ENCODE data around the gene PTPRO. TPM values are rescaled to one million over a fixed set of nuclear protein-coding genes. Genes with fewer than 3 reads are reported as not detected.
A peak's percentile ranks its signal among the peaks of the same experiment; 100 is the strongest.

Gene PTPRO
- total and polyA plus RNA-seq, 8 donors: 0.35 to 11.6 (median 0.68) TPM; not detected in 3

GRCh38 chr12:15405606-15406005 is 83.3 kb downstream of the PTPRO start:
- no peak for TF ChIP-seq POLR2AphosphoS5 (IDR thresholded peaks at IDR 0.05)
- TF ChIP-seq POLR2A (IDR thresholded peaks at IDR 0.05): no peak
- TF ChIP-seq EP300 (IDR thresholded peaks at IDR 0.05): no peak
- no peak for TF ChIP-seq CTCF (IDR thresholded peaks at IDR 0.05)
- no peak overlapping the region for H3K4me3 ChIP-seq
- intact Hi-C loops (cut with DNase I; ENCODE audit: low total_unique reads): no loop called here
- no peaks in the 10 kb centered on the region for H3K27me3 ChIP-seq
- H3K36me3 ChIP-seq: no peaks in the 10 kb centered on the region
- no peaks in the 10 kb centered on the region for H3K9me3 ChIP-seq
- no peak overlapping the region for H3K27ac ChIP-seq
- 83 to 91% (median 86%) methylated on average over 2 of the region's 2 CpGs for WGBS, 5 donors
- no peak for DNase-seq
- H3K4me1 ChIP-seq: no peaks in the 10 kb centered on the region

GRCh38 chr12:15407025-15407424 is 84.7 kb downstream of the PTPRO start:
- WGBS, 5 donors: 64 to 81% (median 75%) methylated on average over 2 of the region's 2 CpGs
- intact Hi-C loops (cut with DNase I; ENCODE audit: low total_unique reads): no loop called here
- H3K36me3 ChIP-seq: no peaks in the 10 kb centered on the region
- H3K27ac ChIP-seq: no peak overlapping the region
- no peaks in the 10 kb centered on the region for H3K9me3 ChIP-seq
- H3K4me1 ChIP-seq: no peaks in the 10 kb centered on the region
- TF ChIP-seq CTCF (IDR thresholded peaks at IDR 0.05) (no peak), POLR2A (IDR thresholded peaks at IDR 0.05) (no peak), POLR2AphosphoS5 (IDR thresholded peaks at IDR 0.05) (no peak), EP300 (IDR thresholded peaks at IDR 0.05) (no peak)
- H3K4me3 ChIP-seq: no peak overlapping the region
- no peaks in the 10 kb centered on the region for H3K27me3 ChIP-seq
- no peak for DNase-seq

- Histone ChIP-seq H3K9me3 (no peaks in the 10 kb centered on the region), H3K36me3 (no peaks in the 10 kb centered on the region), H3K27ac (no peak overlapping the region), H3K4me1 (no peaks in the 10 kb centered on the region), H3K4me3 (no peak overlapping the region), H3K27me3 (no peaks in the 10 kb centered on the region)
- TF ChIP-seq POLR2AphosphoS5 (IDR thresholded peaks at IDR 0.05) (no peak), POLR2A (IDR thresholded peaks at IDR 0.05) (no peak), CTCF (IDR thresholded peaks at IDR 0.05) (no peak), EP300 (IDR thresholded peaks at IDR 0.05) (no peak)
- WGBS, 5 donors: 72 to 91% (median 84%) methylated on average over 3 of the region's 3 CpGs
- DNase-seq: no peak
- intact Hi-C loops (cut with DNase I; ENCODE audit: low total_unique reads): no loop called here
Measured at GRCh38 chr12:15411842-15412241, 89.5 kb downstream of the PTPRO start.

- TF ChIP-seq EP300 (IDR thresholded peaks at IDR 0.05): no peak
- no peak for TF ChIP-seq POLR2A (IDR thresholded peaks at IDR 0.05)
- TF ChIP-seq POLR2AphosphoS5 (IDR thresholded peaks at IDR 0.05): no peak
- TF ChIP-seq CTCF (IDR thresholded peaks at IDR 0.05): no peak
- DNase-seq: peak in 1 of 2 donors; percentile 25
- H3K27ac ChIP-seq: no peak overlapping the region
- intact Hi-C loops (cut with DNase I; ENCODE audit: low total_unique reads): no loop called here
- no peaks in the 10 kb centered on the region for H3K36me3 ChIP-seq
- H3K9me3 ChIP-seq: no peaks in the 10 kb centered on the region
- H3K27me3 ChIP-seq: no peaks in the 10 kb centered on the region
- WGBS, 5 donors: 88 to 92% (median 90%) methylated on average over 3 of the region's 3 CpGs
- H3K4me1 ChIP-seq: no peaks in the 10 kb centered on the region
- H3K4me3 ChIP-seq: no peak overlapping the region
Measured at GRCh38 chr12:15417691-15418090, 95.4 kb downstream of the PTPRO start.
